HEK293T (cell line): ENCODE measurements around the gene CLNS1A.

Experiments used
- ARNT ChIP-seq: fragments of 450-650 bp; IDR thresholded peaks from 2 replicates; pipeline ENCODE4 v1.6.1; 2017; ENCODE audit warnings: mild to moderate bottlenecking
- BHLHE40 ChIP-seq: fragments of 450-650 bp; IDR thresholded peaks from 2 replicates; pipeline ENCODE4 v1.6.1; 2016; ENCODE audit warnings: mild to moderate bottlenecking, moderate library complexity, borderline replicate concordance
- CTBP1 ChIP-seq: fragments of 450-650 bp; IDR thresholded peaks from 2 replicates; pipeline ENCODE4 v1.6.1; 2016; ENCODE audit warnings: borderline replicate concordance
- FOXK2 ChIP-seq: fragments of 450-650 bp; IDR thresholded peaks from 2 replicates; pipeline ENCODE4 v1.6.1; 2016; ENCODE audit warnings: mild to moderate bottlenecking
- LEF1 ChIP-seq: fragments of 450-650 bp; IDR thresholded peaks from 2 replicates; pipeline ENCODE4 v1.6.1; 2017; ENCODE audit warnings: mild to moderate bottlenecking, borderline replicate concordance
- SP1 ChIP-seq: fragments of 450-650 bp; IDR thresholded peaks from 2 replicates; pipeline ENCODE4 v1.6.1; 2017
- ZNF384 ChIP-seq: fragments of 450-650 bp; IDR thresholded peaks from 2 replicates; pipeline ENCODE4 v1.6.1; 2016
- TF ChIP-seq, protein P1 (sequence below): fragments of 450-650 bp; IDR thresholded peaks from 2 replicates; pipeline ENCODE4 v1.6.1; 2016

GRCh38 chr11:77661670-77662069, 24.1 kb upstream of the CLNS1A start:
- TF ChIP-seq BHLHE40 (no peak), FOXK2 (no peak), ARNT (no peak), LEF1 (no peak), ZNF384 (no peak), CTBP1 (no peak), SP1 (no peak)
- TF ChIP-seq, protein P1, sequence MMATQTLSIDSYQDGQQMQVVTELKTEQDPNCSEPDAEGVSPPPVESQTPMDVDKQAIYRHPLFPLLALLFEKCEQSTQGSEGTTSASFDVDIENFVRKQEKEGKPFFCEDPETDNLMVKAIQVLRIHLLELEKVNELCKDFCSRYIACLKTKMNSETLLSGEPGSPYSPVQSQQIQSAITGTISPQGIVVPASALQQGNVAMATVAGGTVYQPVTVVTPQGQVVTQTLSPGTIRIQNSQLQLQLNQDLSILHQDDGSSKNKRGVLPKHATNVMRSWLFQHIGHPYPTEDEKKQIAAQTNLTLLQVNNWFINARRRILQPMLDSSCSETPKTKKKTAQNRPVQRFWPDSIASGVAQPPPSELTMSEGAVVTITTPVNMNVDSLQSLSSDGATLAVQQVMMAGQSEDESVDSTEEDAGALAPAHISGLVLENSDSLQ = no peak
